ENCODE data around the gene SGCE. TPM values are rescaled to one million over a fixed set of nuclear protein-coding genes. Genes with fewer than 3 reads are reported as not detected.

Gene SGCE
- total and polyA plus RNA-seq, 8 donors = 9.8 to 38.5 (median 15.8) TPM

DNA sequence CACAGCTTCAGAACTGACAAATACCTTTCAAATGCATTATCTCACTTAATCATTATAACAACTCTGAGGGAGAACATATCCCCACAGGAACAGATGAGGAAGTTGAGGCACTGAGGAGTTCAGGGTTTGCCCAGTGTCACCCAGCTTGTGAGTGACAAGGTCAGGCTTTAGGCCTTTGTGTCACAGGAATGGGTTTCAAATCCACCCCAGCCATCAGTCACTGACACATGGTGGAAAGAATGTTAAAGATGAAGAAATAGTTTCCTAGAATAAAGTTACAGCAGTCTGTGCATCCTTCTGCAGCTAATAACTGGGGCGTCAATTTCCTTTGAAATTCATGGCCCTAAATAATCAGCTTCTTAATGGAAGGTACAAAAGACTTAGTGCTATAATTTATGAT, 37.8 kb downstream of the SGCE start:
- WGBS, 2 donors = 93 to 100% methylated on average over 1 of the region's 1 CpG
- ATAC-seq = no peak
- H3K27me3 ChIP-seq = no peaks in the 10 kb centered on the region
- intact Hi-C loops (cut with DNase I) = no loop called here
- H3K4me3 ChIP-seq = no peak overlapping the region
- no peak overlapping the region for H3K27ac ChIP-seq
- TF ChIP-seq, protein P1, sequence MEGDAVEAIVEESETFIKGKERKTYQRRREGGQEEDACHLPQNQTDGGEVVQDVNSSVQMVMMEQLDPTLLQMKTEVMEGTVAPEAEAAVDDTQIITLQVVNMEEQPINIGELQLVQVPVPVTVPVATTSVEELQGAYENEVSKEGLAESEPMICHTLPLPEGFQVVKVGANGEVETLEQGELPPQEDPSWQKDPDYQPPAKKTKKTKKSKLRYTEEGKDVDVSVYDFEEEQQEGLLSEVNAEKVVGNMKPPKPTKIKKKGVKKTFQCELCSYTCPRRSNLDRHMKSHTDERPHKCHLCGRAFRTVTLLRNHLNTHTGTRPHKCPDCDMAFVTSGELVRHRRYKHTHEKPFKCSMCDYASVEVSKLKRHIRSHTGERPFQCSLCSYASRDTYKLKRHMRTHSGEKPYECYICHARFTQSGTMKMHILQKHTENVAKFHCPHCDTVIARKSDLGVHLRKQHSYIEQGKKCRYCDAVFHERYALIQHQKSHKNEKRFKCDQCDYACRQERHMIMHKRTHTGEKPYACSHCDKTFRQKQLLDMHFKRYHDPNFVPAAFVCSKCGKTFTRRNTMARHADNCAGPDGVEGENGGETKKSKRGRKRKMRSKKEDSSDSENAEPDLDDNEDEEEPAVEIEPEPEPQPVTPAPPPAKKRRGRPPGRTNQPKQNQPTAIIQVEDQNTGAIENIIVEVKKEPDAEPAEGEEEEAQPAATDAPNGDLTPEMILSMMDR (IDR thresholded peaks at IDR 0.05) = no peak
- FAIRE-seq = no peak
- H3K4me1 ChIP-seq = no peaks in the 10 kb centered on the region
- no peak for DNase-seq
- peaks cover 0 to 5% (median 0%) of the 10 kb centered on the region in 3 donors for H3K36me3 ChIP-seq
- H3K9me3 ChIP-seq = no peaks in the 10 kb centered on the region

DNA sequence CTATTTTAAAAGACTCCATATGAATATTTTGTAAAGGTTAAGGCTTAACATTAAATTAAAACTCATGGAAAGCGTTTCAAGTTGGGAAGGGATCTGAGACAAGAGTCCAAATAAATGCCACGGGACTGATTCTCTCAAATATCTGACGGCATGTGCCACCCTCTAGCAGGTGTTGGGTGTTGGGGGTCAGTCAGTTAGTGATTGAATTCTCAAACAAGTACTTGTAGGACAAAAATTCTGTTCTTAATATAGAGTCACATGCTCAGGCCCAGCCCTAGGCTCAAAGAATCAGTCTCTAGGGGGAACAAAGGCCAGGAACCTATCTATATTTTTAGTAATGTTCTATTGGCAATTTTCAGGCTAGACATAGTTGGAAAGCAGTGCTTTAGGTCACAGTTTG, 39.1 kb downstream of the SGCE start:
- DNase-seq (no peak), ATAC-seq (no peak), FAIRE-seq (no peak)
- Histone ChIP-seq H3K9me3 (no peaks in the 10 kb centered on the region), H3K27ac (no peak overlapping the region), H3K27me3 (no peaks in the 10 kb centered on the region), H3K4me1 (no peaks in the 10 kb centered on the region), H3K36me3 (peaks cover 0 to 5% (median 0%) of the 10 kb centered on the region in 3 donors), H3K4me3 (no peak overlapping the region)
- TF ChIP-seq, protein P1 (IDR thresholded peaks at IDR 0.05) = no peak
- intact Hi-C loops (cut with DNase I) = no loop called here
- WGBS, 2 donors = 92 to 93% methylated on average over 3 of the region's 3 CpGs

DNA sequence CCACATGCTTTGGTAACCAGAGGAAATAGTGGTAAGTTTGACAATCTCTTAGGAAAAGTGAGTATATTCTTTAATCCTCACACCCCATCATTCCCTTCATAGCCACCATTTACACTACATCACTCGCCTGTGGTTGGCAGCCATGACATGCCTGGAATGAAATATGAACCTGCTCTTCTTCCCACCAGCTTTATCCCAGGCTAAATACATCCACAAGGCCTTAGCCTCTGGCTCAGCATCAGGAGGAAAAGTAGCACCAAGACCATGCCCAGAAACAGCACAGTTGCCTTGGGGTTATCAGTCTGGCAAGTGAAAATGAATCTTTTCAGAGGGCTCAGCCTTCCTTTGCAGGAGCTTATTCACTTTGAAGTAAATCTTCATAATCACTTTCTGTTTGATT, 40.3 kb downstream of the SGCE start:
- WGBS, 2 donors = 95 to 96% methylated on average over 1 of the region's 1 CpG
- Histone ChIP-seq H3K27me3 (no peaks in the 10 kb centered on the region), H3K27ac (no peak overlapping the region), H3K36me3 (peaks cover 0 to 5% (median 0%) of the 10 kb centered on the region in 3 donors), H3K4me1 (no peaks in the 10 kb centered on the region), H3K4me3 (no peak overlapping the region), H3K9me3 (no peaks in the 10 kb centered on the region)
- TF ChIP-seq, protein P1 (IDR thresholded peaks at IDR 0.05) = no peak
- intact Hi-C loops (cut with DNase I) = no loop called here
- FAIRE-seq (no peak), DNase-seq (no peak), ATAC-seq (no peak)

DNA sequence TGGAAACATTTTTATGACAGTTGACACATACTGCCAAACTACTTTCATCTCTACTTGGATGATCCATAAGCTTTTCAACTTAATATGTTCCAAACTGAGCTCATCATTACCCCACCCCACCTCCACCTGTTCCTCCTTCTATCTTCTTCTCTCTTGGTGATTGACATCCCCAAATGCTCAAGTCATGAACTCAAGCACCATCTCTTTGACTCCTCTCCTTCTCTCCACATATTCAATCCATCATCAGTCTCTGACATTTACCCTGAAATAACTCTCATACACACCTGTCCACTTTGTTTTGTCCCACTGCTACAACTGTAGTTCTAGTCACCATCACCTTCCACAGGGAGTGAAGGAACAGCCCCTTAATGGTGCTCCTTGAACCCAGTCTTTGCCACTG, 43.3 kb downstream of the SGCE start:
- intact Hi-C loops (cut with DNase I) = no loop called here
- ATAC-seq (no peak), FAIRE-seq (no peak)

DNA sequence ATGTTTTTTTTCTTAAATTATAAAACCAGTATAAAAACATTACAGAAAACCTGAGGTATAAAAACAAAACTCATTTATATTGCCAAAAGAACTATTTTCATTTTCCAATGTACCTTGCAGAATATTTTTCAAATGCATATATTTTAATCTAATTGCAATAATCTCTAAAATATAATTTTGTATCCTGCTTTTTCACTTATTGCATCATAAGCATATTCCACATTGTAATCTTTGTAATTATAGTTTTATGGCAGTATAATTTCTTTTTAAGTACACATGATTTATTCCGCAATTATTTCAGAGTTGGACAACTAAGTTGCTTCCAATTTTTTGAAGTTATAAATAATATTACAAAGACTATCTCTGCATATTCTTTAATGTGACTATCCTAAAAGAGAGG, 43.7 kb downstream of the SGCE start:
- Histone ChIP-seq H3K4me1 (no peaks in the 10 kb centered on the region), H3K9me3 (no peaks in the 10 kb centered on the region), H3K36me3 (peaks cover 0 to under 1% (median 0%) of the 10 kb centered on the region in 3 donors), H3K27ac (no peak overlapping the region), H3K27me3 (no peaks in the 10 kb centered on the region), H3K4me3 (no peak overlapping the region)
- FAIRE-seq (no peak), DNase-seq (no peak), ATAC-seq (no peak)
- 92 to 96% methylated on average over 1 of the region's 1 CpG for WGBS, 2 donors
- TF ChIP-seq, protein P1 (IDR thresholded peaks at IDR 0.05) = no peak
- intact Hi-C loops (cut with DNase I) = no loop called here

More for the DNA sequence above, 43.3 kb downstream of the SGCE start:
- Histone ChIP-seq H3K9me3 (no peaks in the 10 kb centered on the region), H3K4me3 (no peak overlapping the region), H3K36me3 (peaks cover 0 to 4% (median 0%) of the 10 kb centered on the region in 3 donors), H3K27ac (no peak overlapping the region), H3K27me3 (no peaks in the 10 kb centered on the region), H3K4me1 (no peaks in the 10 kb centered on the region)
- no peak for DNase-seq
- TF ChIP-seq, protein P1 (IDR thresholded peaks at IDR 0.05) = no peak
